Naive thymus-derived CD4-positive, alpha-beta T cell (primary cell): ENCODE results near the gene CHD9. TPM values are rescaled to one million over a fixed set of nuclear protein-coding genes. Genes with fewer than 3 reads are reported as not detected.
A peak's percentile ranks its signal among the peaks of the same experiment; 100 is the strongest.

ENCODE experiments used
- ATAC-seq: fragments of 150-1000 bp; cut with Tn5 transposase; 2 replicates; pipeline ENCODE4 v1.10.0; 2021; ENCODE audit warnings: mild to moderate bottlenecking, moderate library complexity
- CTCF ChIA-PET: fragments of 350-600 bp; sonication (Branson Sonifier 250); formaldehyde crosslinking; loops from one replicate; lab custom pipeline; 2021; ENCODE audit warnings: antibody characterized with exemption; lab: Charles Lee
- POLR2A ChIA-PET: fragments of 350-600 bp; sonication (Branson Sonifier 250); formaldehyde crosslinking; loops from one replicate; lab custom pipeline; 2021; ENCODE audit warnings: antibody characterized with exemption, inconsistent platforms; lab: Charles Lee
- DNase-seq, 9 donors: peaks; one replicate each; pipeline versions ENCODE4 v3.0.0 to v3.0.0-alpha.2; 2020 to 2022; ENCODE audit warnings: mixed read lengths in 1 of 9
- H3K27ac ChIP-seq: one replicate; pipeline ENCODE4 v1.7.0; 2013; ENCODE audit warnings: mild to moderate bottlenecking, low read depth, low read length, moderate library complexity
- H3K27me3 ChIP-seq, 2 donors: one replicate each; pipeline ENCODE4 v1.7.0; 2013; ENCODE audit warnings: low read length in 2 of 2, mild to moderate bottlenecking in 2 of 2, moderate library complexity in 2 of 2; ENCODE audit not compliant: control insufficient read depth in 2 of 2, insufficient read depth in 2 of 2
- H3K36me3 ChIP-seq, 3 experiments: 1 replicate in 2 of 3; 2 replicates in 1 of 3; pipeline ENCODE4 v1.7.0; 2013; ENCODE audit warnings: low read length in 3 of 3, mild to moderate bottlenecking in 3 of 3, moderate library complexity in 1 of 3; ENCODE audit not compliant: insufficient read depth in 3 of 3, control insufficient read depth in 2 of 3
- H3K4me1 ChIP-seq, 2 donors: one replicate each; pipeline ENCODE4 v1.7.0; 2013; ENCODE audit warnings: low read length in 2 of 2, mild to moderate bottlenecking in 2 of 2, moderate library complexity in 1 of 2; ENCODE audit not compliant: control insufficient read depth in 2 of 2, insufficient read depth in 2 of 2
- H3K4me3 ChIP-seq: 2 replicates; pipeline ENCODE4 v1.7.0; 2013; ENCODE audit warnings: mild to moderate bottlenecking, low read length
- H3K9me3 ChIP-seq, 3 experiments: 1 replicate in 2 of 3; 2 replicates in 1 of 3; pipeline ENCODE4 v1.7.0; 2013; ENCODE audit warnings: low read length in 3 of 3; ENCODE audit not compliant: control insufficient read depth in 2 of 3
- H3K27ac Mint-ChIP-seq, 9 donors: one replicate each; pipeline ENCODE4 v1.8.0; 2020 to 2022; ENCODE audit warnings: mixed read lengths in 9 of 9, mild to moderate bottlenecking in 8 of 9, moderate library complexity in 5 of 9, inconsistent platforms in 2 of 9
- H3K27me3 Mint-ChIP-seq, 5 donors: one replicate each; pipeline ENCODE4 v1.8.0; 2021 to 2022; ENCODE audit warnings: mixed read lengths in 5 of 5, mild to moderate bottlenecking in 1 of 5
- H3K36me3 Mint-ChIP-seq, 5 donors: one replicate each; pipeline ENCODE4 v1.8.0; 2020 to 2022; ENCODE audit warnings: mixed read lengths in 5 of 5, mild to moderate bottlenecking in 3 of 5, inconsistent platforms in 1 of 5
- H3K4me1 Mint-ChIP-seq, 7 donors: one replicate each; pipeline ENCODE4 v1.8.0; 2020 to 2022; ENCODE audit warnings: mixed read lengths in 7 of 7, mild to moderate bottlenecking in 3 of 7, inconsistent platforms in 1 of 7
- H3K4me3 Mint-ChIP-seq, 10 donors: one replicate each; pipeline ENCODE4 v1.8.0; 2020 to 2022; ENCODE audit warnings: mild to moderate bottlenecking in 10 of 10, mixed read lengths in 10 of 10, moderate library complexity in 6 of 10, inconsistent platforms in 2 of 10
- H3K9me3 Mint-ChIP-seq, 11 donors: one replicate each; pipeline ENCODE4 v1.8.0; 2020 to 2022; ENCODE audit warnings: mixed read lengths in 11 of 11, mild to moderate bottlenecking in 4 of 11, inconsistent platforms in 1 of 11, moderate library complexity in 1 of 11
- intact Hi-C, 2 donors: fragments of 100-400 bp; cut with micrococcal nuclease; formaldehyde crosslinking; loops; one replicate each; pipeline ENCODE4 v1.15.1; 2023
- polyA plus RNA-seq, 2 donors: library from polyadenylated mRNA; unstranded; fragments of 300-500 nt; fragmentation: Illumina TruSeq; gene quantifications; one replicate each; pipeline ENCODE4 v1.2.3, GENCODE V29; 2021
- total RNA-seq, 6 experiments: library from RNA in 5 of 6; stranded (reverse) in 5 of 6; gene quantifications; 1 replicate in 5 of 6; 2 replicates in 1 of 6; pipeline ENCODE4 v1.2.3 and lab custom pipeline; 2021 to 2026

Gene CHD9
- total and polyA plus RNA-seq, 7 experiments from 2014 or later: 23.8 to 46.4 (median 30.6) TPM

DNA sequence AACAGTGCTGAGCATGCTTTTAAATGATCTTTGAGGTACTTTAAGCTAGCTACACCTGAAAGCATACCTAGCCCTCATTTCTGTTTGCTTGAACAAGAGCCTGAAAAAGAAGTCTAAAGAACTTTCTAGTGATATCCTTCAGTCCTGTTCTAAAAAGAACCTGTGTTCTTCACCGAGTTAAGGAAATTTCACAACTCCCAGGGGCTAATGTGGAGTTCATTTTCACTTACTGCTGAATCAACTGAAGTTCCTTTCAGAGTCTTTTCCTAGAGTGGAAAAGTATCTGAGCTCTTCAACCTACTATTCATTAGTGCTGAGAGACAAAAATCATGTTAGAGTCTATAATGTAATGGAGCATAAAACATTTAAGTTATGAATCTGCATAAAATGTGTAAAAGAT lies 66.9 kb downstream of the CHD9 start:
- H3K4me1 Mint-ChIP-seq: no peaks in the 10 kb centered on the region
- H3K36me3 Mint-ChIP-seq: peaks cover 0 to 5% (median 4%) of the 10 kb centered on the region in 5 donors
- ChIA-PET CTCF (no interaction called here), POLR2A (no interaction called here)
- Histone ChIP-seq H3K36me3 (no peaks in the 10 kb centered on the region), H3K4me3 (no peak overlapping the region), H3K9me3 (no peaks in the 10 kb centered on the region), H3K27me3 (no peaks in the 10 kb centered on the region), H3K4me1 (no peaks in the 10 kb centered on the region), H3K27ac (no peak overlapping the region)
- DNase-seq: no peak
- H3K9me3 Mint-ChIP-seq: peaks cover 0 to 5% (median 3%) of the 10 kb centered on the region in 11 donors
- H3K27me3 Mint-ChIP-seq: no peaks in the 10 kb centered on the region
- H3K27ac Mint-ChIP-seq: peak overlapping the region in 2 of 9 donors; percentile 18 to 38
- intact Hi-C loops: no loop called here
- no peak for ATAC-seq
- no peak overlapping the region for H3K4me3 Mint-ChIP-seq

- no peaks in the 10 kb centered on the region for H3K36me3 ChIP-seq
- intact Hi-C loops: no loop called here
- ATAC-seq (no peak), DNase-seq (no peak)
- H3K27ac ChIP-seq: no peak overlapping the region
- Mint-ChIP-seq H3K27me3 (no peaks in the 10 kb centered on the region), H3K27ac (peak overlapping the region in 1 of 9 donors; percentile 38), H3K4me3 (no peak overlapping the region), H3K4me1 (peaks cover 0 to under 1% (median 0%) of the 10 kb centered on the region in 7 donors), H3K9me3 (peaks cover 0 to 5% (median 2%) of the 10 kb centered on the region in 11 donors), H3K36me3 (peaks cover 0 to 5% (median 4%) of the 10 kb centered on the region in 5 donors)
- no peaks in the 10 kb centered on the region for H3K9me3 ChIP-seq
- no peaks in the 10 kb centered on the region for H3K4me1 ChIP-seq
- H3K4me3 ChIP-seq: no peak overlapping the region
- POLR2A ChIA-PET: no interaction called here
- no peaks in the 10 kb centered on the region for H3K27me3 ChIP-seq
- CTCF ChIA-PET: interaction anchor here (0.7 kb wide), 1 partner anchor 309 kb away, joined by 3 read pairs; no protein-coding TSS in a partner anchor
Measured at GRCh38 chr16:53123747-53124146, 69.0 kb downstream of the CHD9 start.

DNA sequence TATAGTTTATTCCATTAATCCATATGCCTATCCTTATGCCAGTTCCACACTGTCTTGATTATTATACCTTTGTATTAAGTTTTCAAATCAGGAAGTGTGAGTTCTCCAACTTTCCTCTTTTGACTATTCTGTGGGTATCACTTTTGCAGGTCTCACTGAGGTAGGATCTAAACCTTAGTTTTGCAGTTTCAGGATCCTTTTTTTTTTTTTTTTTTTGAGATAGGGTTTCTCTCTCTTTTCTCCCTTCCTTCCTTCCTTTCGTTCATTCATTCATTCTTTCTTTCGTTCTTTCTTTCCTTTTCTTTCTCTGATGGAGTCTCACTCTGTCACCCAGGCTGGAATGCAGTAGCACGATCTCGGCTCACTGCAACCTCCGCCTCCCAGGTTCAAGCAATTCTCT lies 71.6 kb downstream of the CHD9 start:
- POLR2A ChIA-PET: no interaction called here
- Mint-ChIP-seq H3K27me3 (peaks cover 0 to 4% (median 0%) of the 10 kb centered on the region in 5 donors), H3K27ac (no peak overlapping the region), H3K36me3 (peaks cover 0 to 5% (median 4%) of the 10 kb centered on the region in 5 donors), H3K4me1 (peaks cover 0 to 12% (median 5%) of the 10 kb centered on the region in 7 donors), H3K4me3 (no peak overlapping the region), H3K9me3 (peaks cover 0 to 5% (median 2%) of the 10 kb centered on the region in 11 donors)
- DNase-seq (no peak), ATAC-seq (no peak)
- CTCF ChIA-PET: interaction anchor here (0.7 kb wide), 1 partner anchor 240 kb away, joined by 4 read pairs; no protein-coding TSS in a partner anchor
- intact Hi-C loops: no loop called here
- no peaks in the 10 kb centered on the region for H3K9me3 ChIP-seq
- no peaks in the 10 kb centered on the region for H3K36me3 ChIP-seq
- no peaks in the 10 kb centered on the region for H3K27me3 ChIP-seq
- no peak overlapping the region for H3K27ac ChIP-seq
- H3K4me1 ChIP-seq: peaks cover 0 to 4% of the 10 kb centered on the region in 2 donors
- no peak overlapping the region for H3K4me3 ChIP-seq

GRCh38 chr16:53129281-53130158 lies 74.7 kb downstream of the CHD9 start:
- H3K27me3 Mint-ChIP-seq: peaks cover 0 to 6% (median 0%) of the 10 kb centered on the region in 5 donors
- Histone ChIP-seq H3K27me3 (no peaks in the 10 kb centered on the region), H3K27ac (peak overlapping the region; percentile 73), H3K36me3 (peaks cover 0 to 3% (median 0%) of the 10 kb centered on the region in 3 experiments), H3K9me3 (no peaks in the 10 kb centered on the region), H3K4me1 (peaks cover 0 to 4% of the 10 kb centered on the region in 2 donors), H3K4me3 (peak overlapping the region; percentile 77)
- H3K4me1 Mint-ChIP-seq: peaks cover 4 to 21% (median 7%) of the 10 kb centered on the region in 7 donors
- peaks cover 0 to 1% (median 0%) of the 10 kb centered on the region in 5 donors for H3K36me3 Mint-ChIP-seq
- intact Hi-C loops: loop anchor here (1.0 to 5.0 kb wide), 16 partner anchors 30 to 575 kb away; partner anchors contain the start of genes AKTIP (in 2 of the 2), RBL2 (in 2 of the 2), CHD9 (in 1 of the 2) and FTO (in 1 of the 2)
- peak overlapping the region; percentile 12 to 90 (median 79) for H3K27ac Mint-ChIP-seq
- POLR2A ChIA-PET: interaction anchor here (0.5 to 1.2 kb wide), 4 partner anchors 18 to 575 kb away, joined by 3 to 4 read pairs (median 3); partner anchors contain the start of gene CHD9
- ATAC-seq (no peak), DNase-seq (no peak)
- peak overlapping the region; percentile 69 to 94 (median 84) for H3K4me3 Mint-ChIP-seq
- H3K9me3 Mint-ChIP-seq: peaks cover 0 to 4% (median 0%) of the 10 kb centered on the region in 11 donors
- CTCF ChIA-PET: interaction anchor here (0.6 to 1.2 kb wide), 2 partner anchors 24 to 28 kb away, joined by 3 to 6 read pairs; no protein-coding TSS in a partner anchor

- Histone ChIP-seq H3K9me3 (no peaks in the 10 kb centered on the region), H3K27ac (peak overlapping the region; percentile 73), H3K4me1 (peaks cover 0 to 4% of the 10 kb centered on the region in 2 donors), H3K4me3 (peak overlapping the region; percentile 77), H3K27me3 (no peaks in the 10 kb centered on the region), H3K36me3 (peaks cover 0 to 3% (median 0%) of the 10 kb centered on the region in 3 experiments)
- CTCF ChIA-PET: interaction anchor here (0.6 to 1.2 kb wide), 2 partner anchors 23 to 28 kb away, joined by 3 to 6 read pairs; no protein-coding TSS in a partner anchor
- H3K4me3 Mint-ChIP-seq: peak overlapping the region; percentile 69 to 94 (median 84)
- H3K4me1 Mint-ChIP-seq: peaks cover 6 to 29% (median 12%) of the 10 kb centered on the region in 7 donors
- intact Hi-C loops: loop anchor here (1.0 to 5.0 kb wide), 16 partner anchors 30 to 574 kb away; partner anchors contain the start of genes AKTIP (in 2 of the 2), RBL2 (in 2 of the 2), CHD9 (in 1 of the 2) and FTO (in 1 of the 2)
- H3K27me3 Mint-ChIP-seq: peaks cover 0 to 6% (median 0%) of the 10 kb centered on the region in 5 donors
- H3K9me3 Mint-ChIP-seq: peaks cover 0 to 2% (median 0%) of the 10 kb centered on the region in 11 donors
- ATAC-seq (peak; percentile 94), DNase-seq (peak; percentile 93 to 96 (median 95))
- peaks cover 0 to 1% (median 0%) of the 10 kb centered on the region in 5 donors for H3K36me3 Mint-ChIP-seq
- peak overlapping the region; percentile 57 to 90 (median 79) for H3K27ac Mint-ChIP-seq
- POLR2A ChIA-PET: interaction anchor here (0.7 to 1.2 kb wide), 3 partner anchors 19 to 75 kb away, joined by 3 read pairs; partner anchors contain the start of gene CHD9
Measured at GRCh38 chr16:53130159-53131049, 75.6 kb downstream of the CHD9 start.
